Aorta (tissue), 5 donors: Measurements from ENCODE around the gene ADAM12. TPM values are rescaled to one million over a fixed set of nuclear protein-coding genes. Genes with fewer than 3 reads are reported as not detected.
A peak's percentile ranks its signal among the peaks of the same experiment; 100 is the strongest.

Source experiments
- ATAC-seq: fragments of 200-7000 bp; cut with Tn5 transposase; one replicate; pipeline ENCODE4 v1.9.1; 2022; ENCODE audit warnings: moderate library complexity; ENCODE audit not compliant: low FRiP score
- DNase-seq, 2 donors: peaks; one replicate each; pipeline ENCODE4 v3.0.0-alpha.2; 2020
- H3K27ac ChIP-seq, 2 donors: one replicate each; pipeline ENCODE4 v1.5.1; 2013; ENCODE audit warnings: low read length in 2 of 2, mild to moderate bottlenecking in 2 of 2, moderate library complexity in 2 of 2, control low read depth in 1 of 2, inconsistent platforms in 1 of 2, low read depth in 1 of 2
- H3K27me3 ChIP-seq, 2 donors: one replicate each; pipeline ENCODE4 v1.6.1; 2013; ENCODE audit warnings: control low read depth in 1 of 2, low read length in 1 of 2, mild to moderate bottlenecking in 1 of 2, moderate library complexity in 1 of 2; ENCODE audit not compliant: insufficient read depth in 2 of 2, control insufficient read depth in 1 of 2
- H3K36me3 ChIP-seq, 2 donors: one replicate each; pipeline ENCODE4 v1.6.1; 2013; ENCODE audit warnings: control low read depth in 1 of 2, low read length in 1 of 2, mild to moderate bottlenecking in 1 of 2; ENCODE audit not compliant: insufficient read depth in 2 of 2, control insufficient read depth in 1 of 2
- H3K4me1 ChIP-seq, 2 donors: one replicate each; pipeline ENCODE4 v1.6.1; 2013; ENCODE audit warnings: low read length in 2 of 2, control low read depth in 1 of 2, mild to moderate bottlenecking in 1 of 2, moderate library complexity in 1 of 2; ENCODE audit not compliant: insufficient read depth in 2 of 2, control insufficient read depth in 1 of 2
- H3K4me3 ChIP-seq, 2 donors: one replicate each; pipeline ENCODE4 v1.5.1; 2013; ENCODE audit warnings: low read length in 2 of 2, control low read depth in 1 of 2, mild to moderate bottlenecking in 1 of 2
- H3K9me3 ChIP-seq: one replicate; pipeline ENCODE4 v1.6.1; 2013; ENCODE audit warnings: mild to moderate bottlenecking, low read length; ENCODE audit not compliant: control insufficient read depth
- WGBS, 2 donors: extraction: QIAGEN DNeasy Blood & Tissue Kit; methylation state at CpG; one replicate each; pipeline ENCODE4 v1.1.7; 2013; 5-methylcytosine and 5-hydroxymethylcytosine counted together
- intact Hi-C, 2 donors: fragments of 100-400 bp; cut with DNase I; formaldehyde crosslinking; loops; one replicate each; pipeline versions ENCODE4 v1.14.2 to v1.15.0; 2022
- polyA plus RNA-seq, 2 donors: library from polyadenylated mRNA; stranded (reverse); fragments of 200-250 nt; gene quantifications; one replicate each; pipeline ENCODE4 v1.2.3, GENCODE V29; 2013
- total RNA-seq, 2 donors: library from RNA; stranded (reverse); fragmentation: NEBNext Ultra II Directional; extraction: Animal tissue kit (Norgen Biotek cat#: 25700); gene quantifications; one replicate each; pipeline ENCODE4 v1.2.1, GENCODE V29; 2021
- donor health status: healthy with polysubstance abuse.
- donor health status: Bipolar disorder and iron deficiency.
- donor health status: DM: no; HTN: no; CAD: no.
- donor health status: DM: no; HTN: no; CAD: no.
- donor health status: DM: yes; HTN: yes; CAD: no.

ADAM12 gene
- total and polyA plus RNA-seq, 4 donors = 0.13 to 9.4 (median 5.5) TPM; not detected in 1

- DNase-seq (no peak), ATAC-seq (no peak)
- WGBS, 2 donors = 56 to 77% methylated on average over 4 of the region's 4 CpGs
- no peaks in the 10 kb centered on the region for H3K27me3 ChIP-seq
- intact Hi-C loops = no loop called here
- H3K27ac ChIP-seq = no peak overlapping the region
- no peaks in the 10 kb centered on the region for H3K4me1 ChIP-seq
- no peaks in the 10 kb centered on the region for H3K36me3 ChIP-seq
- H3K9me3 ChIP-seq = no peaks in the 10 kb centered on the region
- H3K4me3 ChIP-seq = no peak overlapping the region
Observed at GRCh38 chr10:126072622-126073021, 315.7 kb downstream of the ADAM12 start.

GRCh38 chr10:126070476-126071215 lies 317.6 kb downstream of the ADAM12 start:
- intact Hi-C loops = no loop called here
- DNase-seq = no peak
- Histone ChIP-seq H3K4me1 (no peaks in the 10 kb centered on the region), H3K9me3 (no peaks in the 10 kb centered on the region), H3K27me3 (no peaks in the 10 kb centered on the region), H3K27ac (no peak overlapping the region), H3K36me3 (no peaks in the 10 kb centered on the region), H3K4me3 (no peak overlapping the region)
- WGBS, 2 donors = 83 to 86% methylated on average over 8 of the region's 8 CpGs
- ATAC-seq = no peak

DNA sequence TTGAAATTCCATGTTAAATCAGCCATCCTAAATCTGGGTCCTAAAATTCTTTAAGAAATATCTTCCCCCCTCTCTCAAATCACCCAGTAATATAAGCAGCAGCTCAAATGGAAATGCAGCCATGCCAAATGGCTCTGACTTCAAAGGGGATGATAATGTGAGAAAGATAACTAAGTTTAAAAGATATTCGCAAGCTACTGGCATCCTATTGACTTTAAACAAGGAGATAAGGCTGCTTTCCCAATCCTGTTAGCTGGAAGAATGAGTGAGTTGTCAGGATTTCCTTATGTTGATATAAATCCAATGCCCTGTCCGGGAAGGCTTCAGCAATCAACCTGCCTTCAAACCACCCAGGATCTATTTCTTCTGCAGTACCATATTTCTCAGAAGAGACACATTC lies 320.0 kb downstream of the ADAM12 start:
- intact Hi-C loops = no loop called here
- no peaks in the 10 kb centered on the region for H3K36me3 ChIP-seq
- 95% methylated on average over 2 of the region's 2 CpGs for WGBS, 2 donors
- H3K27ac ChIP-seq = no peak overlapping the region
- H3K4me3 ChIP-seq = no peak overlapping the region
- ATAC-seq = no peak
- DNase-seq = no peak
- no peaks in the 10 kb centered on the region for H3K27me3 ChIP-seq
- no peaks in the 10 kb centered on the region for H3K9me3 ChIP-seq
- no peaks in the 10 kb centered on the region for H3K4me1 ChIP-seq

GRCh38 chr10:126066456-126066855 lies 321.8 kb downstream of the ADAM12 start:
- Histone ChIP-seq H3K9me3 (no peaks in the 10 kb centered on the region), H3K27ac (no peak overlapping the region), H3K4me1 (peaks cover 0 to 3% of the 10 kb centered on the region in 2 donors), H3K27me3 (no peaks in the 10 kb centered on the region), H3K4me3 (no peak overlapping the region), H3K36me3 (no peaks in the 10 kb centered on the region)
- WGBS, 2 donors = 80 to 86% methylated on average over 10 of the region's 10 CpGs
- intact Hi-C loops = no loop called here
- no peak for ATAC-seq
- DNase-seq = no peak

DNA sequence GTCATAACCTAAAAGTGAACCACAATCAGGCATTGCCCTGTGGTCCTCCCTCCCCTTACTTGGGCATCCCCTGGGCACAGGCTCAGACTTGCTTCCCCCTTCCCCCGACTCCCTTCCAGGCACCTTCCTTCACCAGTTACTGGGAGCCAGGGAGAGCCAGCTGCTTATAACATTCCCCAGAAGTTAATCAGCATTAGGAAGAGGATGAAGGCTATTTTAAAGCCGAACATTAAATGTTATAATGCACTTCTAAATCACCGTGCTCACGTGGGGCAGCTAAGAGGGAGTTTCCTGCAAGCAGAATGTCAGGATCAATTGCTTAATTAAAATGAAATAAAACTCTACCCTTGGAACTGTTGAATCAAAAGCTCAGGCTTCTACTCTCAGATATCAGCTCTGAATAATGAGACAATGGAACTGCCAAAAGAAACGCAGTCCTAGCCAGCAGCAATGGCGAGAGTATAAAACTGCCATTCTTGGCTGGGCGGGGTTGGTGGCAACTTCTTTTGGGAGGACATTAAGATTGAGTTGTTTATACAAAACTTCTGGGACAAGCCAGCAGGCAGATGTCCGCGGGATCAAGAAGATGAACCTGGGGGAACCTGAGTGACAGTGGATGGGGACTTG lies 322.4 kb downstream of the ADAM12 start:
- no peak for DNase-seq
- 2 to 7% methylated on average over 9 of the region's 9 CpGs for WGBS, 2 donors

DNA sequence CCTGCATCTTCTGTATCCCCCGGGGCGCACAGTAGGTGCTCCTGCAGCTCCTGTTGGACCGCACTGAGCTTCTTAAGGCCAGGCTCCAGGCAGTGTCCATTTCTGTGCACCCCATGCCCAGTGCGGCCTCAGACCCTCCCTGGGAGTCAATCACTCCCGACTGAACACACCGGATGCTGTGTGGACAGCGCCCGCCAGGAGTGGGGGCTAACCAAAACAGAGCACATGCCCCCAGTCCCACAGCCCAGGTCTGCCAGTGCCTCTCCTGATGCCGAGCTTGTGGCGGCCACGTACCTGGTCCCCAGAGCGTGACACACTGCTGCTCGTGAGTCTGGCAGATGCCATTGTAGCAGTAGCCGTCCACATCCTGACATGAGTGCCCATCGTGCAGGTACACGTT lies 323.8 kb downstream of the ADAM12 start:
- intact Hi-C loops = loop anchor here in 1 of 2 donors (5.0 kb wide), 1 partner anchor 183 kb away; no protein-coding TSS in a partner anchor
- Histone ChIP-seq H3K9me3 (no peaks in the 10 kb centered on the region), H3K36me3 (no peaks in the 10 kb centered on the region), H3K4me1 (peaks cover 0 to 3% of the 10 kb centered on the region in 2 donors), H3K4me3 (no peak overlapping the region), H3K27me3 (no peaks in the 10 kb centered on the region), H3K27ac (no peak overlapping the region)
- ATAC-seq = no peak
- no peak for DNase-seq
- WGBS, 2 donors = 87 to 88% methylated on average over 16 of the region's 16 CpGs

More for the DNA sequence above, 322.4 kb downstream of the ADAM12 start:
- Histone ChIP-seq H3K27me3 (no peaks in the 10 kb centered on the region), H3K4me1 (peaks cover 0 to 3% of the 10 kb centered on the region in 2 donors), H3K27ac (no peak overlapping the region), H3K4me3 (no peak overlapping the region), H3K36me3 (no peaks in the 10 kb centered on the region), H3K9me3 (no peaks in the 10 kb centered on the region)
- ATAC-seq = no peak
- intact Hi-C loops = no loop called here

- H3K27ac ChIP-seq = peak overlapping the region in 1 of 2 donors; percentile 82
- H3K36me3 ChIP-seq = no peaks in the 10 kb centered on the region
- intact Hi-C loops = loop anchor here in 1 of 2 donors (5.0 kb wide), 1 partner anchor 184 kb away; no protein-coding TSS in a partner anchor
- H3K4me3 ChIP-seq = no peak overlapping the region
- H3K4me1 ChIP-seq = peaks cover 0 to 3% of the 10 kb centered on the region in 2 donors
- ATAC-seq = no peak
- H3K9me3 ChIP-seq = no peaks in the 10 kb centered on the region
- WGBS, 2 donors = 51 to 58% methylated on average over 6 of the region's 6 CpGs
- no peak for DNase-seq
- no peaks in the 10 kb centered on the region for H3K27me3 ChIP-seq
Observed at GRCh38 chr10:126063353-126063791, 324.9 kb downstream of the ADAM12 start.

DNA sequence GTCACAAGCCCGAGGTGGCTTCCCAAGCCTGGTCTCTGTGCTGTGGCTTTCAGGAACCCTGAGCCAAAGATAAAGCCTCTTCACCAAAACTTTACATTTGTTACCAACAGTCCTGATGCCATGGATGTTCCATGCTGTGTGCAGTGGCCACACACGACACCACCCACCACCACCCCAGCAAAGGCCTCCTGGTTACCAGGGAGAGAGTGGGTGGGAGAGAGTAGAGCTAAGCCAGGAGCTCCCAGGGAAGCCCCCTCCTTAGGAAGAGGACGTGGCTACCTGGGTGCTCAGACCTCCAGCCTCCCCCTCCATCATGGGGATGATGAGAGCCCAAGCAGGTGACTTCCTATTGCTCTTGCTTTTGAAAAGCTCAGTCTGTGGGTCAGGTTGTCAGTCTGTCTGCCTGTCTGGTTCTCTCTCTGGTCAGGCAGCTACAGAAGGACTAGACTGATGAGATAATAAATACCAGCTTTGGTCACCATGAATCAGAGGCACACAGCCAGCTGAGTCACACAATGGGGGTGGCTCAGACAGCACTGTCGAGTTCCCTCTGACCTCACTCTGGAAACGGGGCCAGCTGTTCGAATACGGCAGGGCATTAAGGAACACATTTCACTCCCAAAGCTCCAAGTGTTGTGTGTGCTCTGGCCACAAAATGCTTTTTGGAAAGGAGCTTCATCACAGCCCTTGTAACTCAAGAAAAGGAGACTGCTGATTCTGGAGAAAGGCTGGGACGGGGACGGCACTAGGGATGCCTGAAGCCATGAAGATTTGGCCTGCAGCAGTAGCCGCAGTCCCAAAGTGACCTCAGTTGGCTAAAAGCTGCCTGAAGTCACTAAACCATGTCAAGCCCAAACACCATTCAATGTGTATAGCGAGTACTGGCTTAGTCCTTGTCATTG lies 325.9 kb downstream of the ADAM12 start:
- DNase-seq (peak; percentile 96 to 97), ATAC-seq (peak; percentile 87)
- no peak overlapping the region for H3K4me3 ChIP-seq
- intact Hi-C loops = loop anchor here in 1 of 2 donors (5.0 kb wide), 1 partner anchor 185 kb away; no protein-coding TSS in a partner anchor
- no peaks in the 10 kb centered on the region for H3K36me3 ChIP-seq
- no peaks in the 10 kb centered on the region for H3K27me3 ChIP-seq
- H3K4me1 ChIP-seq = peaks cover 0 to 3% of the 10 kb centered on the region in 2 donors
- H3K9me3 ChIP-seq = no peaks in the 10 kb centered on the region
- 19% methylated on average over 11 of the region's 11 CpGs for WGBS, 2 donors
- peak overlapping the region in 1 of 2 donors; percentile 82 for H3K27ac ChIP-seq
